NCI-H2081 treated with DMSO at 0.1 percent for 48 hours (cell line): ENCODE data around the gene MYOF.
"Not testable (repeated sequence)": the region's sequence is repeated elsewhere in the genome, so short reads cannot be mapped to it uniquely, and the experiment has no call there.

Source experiments
- DNase-seq: peaks from one replicate; lab custom pipeline; 2025; lab: John Stamatoyannopoulos, UW

MYOF gene

DNA sequence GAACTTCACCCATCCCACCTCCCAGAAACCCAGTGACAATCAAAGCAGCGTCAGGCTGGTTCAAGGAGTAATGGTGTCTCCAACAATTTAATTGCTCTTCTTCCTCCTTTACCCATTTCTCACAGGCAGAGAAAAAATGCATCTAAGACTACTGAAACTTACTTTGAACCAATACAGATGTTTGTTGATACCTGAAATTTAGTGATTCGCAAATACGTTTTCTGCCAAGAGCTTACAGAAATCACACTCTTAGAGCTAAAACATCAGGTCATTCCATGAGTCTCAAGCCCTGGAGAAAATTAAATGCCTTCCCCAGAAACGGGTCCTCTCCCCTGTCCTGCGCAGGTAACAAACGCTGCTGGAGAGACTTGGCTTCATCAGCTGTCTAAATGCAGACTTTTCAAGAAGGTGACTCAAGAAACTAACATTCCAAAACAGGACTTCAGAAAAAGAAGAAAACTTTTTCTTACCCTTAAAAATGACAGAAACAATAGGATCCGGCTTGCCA, 443 bp downstream of the MYOF start:
- no peak for DNase-seq

DNA sequence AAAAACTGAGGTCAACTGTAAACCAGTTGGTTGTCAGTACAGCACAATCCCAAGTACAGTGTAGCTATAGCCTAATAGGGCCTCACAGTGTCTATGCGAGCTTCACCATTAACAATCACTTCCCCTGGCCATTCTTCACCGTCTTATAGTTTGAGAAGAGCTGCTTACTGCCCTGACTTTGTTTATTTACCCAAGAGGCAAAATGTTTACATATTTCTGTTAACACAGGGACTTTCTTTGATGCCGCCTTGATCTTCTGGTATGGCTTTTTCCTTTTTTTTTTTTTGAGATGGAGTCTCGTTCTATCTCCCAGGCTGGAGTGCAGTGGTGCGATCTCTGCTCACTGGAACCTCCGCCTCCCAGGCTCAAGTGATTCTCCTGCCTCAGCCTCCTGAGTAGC, 3.3 kb downstream of the MYOF start:
- DNase-seq: no peak

DNA sequence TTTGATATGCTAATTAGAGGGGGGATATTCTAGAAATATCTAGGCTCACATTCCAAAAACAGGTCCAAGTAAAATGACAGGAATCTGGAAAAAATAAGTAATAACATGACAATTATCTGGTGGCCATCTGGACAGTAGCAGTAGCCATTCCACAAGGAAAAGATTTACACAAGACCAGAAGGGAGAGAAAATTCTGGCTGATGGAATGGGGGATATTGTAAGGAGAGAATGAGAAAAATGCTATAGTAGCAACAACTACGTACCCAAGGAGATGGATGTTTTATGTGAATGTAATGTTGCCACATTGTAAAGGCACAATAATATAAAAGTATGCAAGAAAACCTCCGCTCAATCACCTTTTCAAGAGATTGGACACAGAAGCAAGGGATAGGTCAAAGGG, 5.4 kb downstream of the MYOF start:
- DNase-seq: no peak

DNA sequence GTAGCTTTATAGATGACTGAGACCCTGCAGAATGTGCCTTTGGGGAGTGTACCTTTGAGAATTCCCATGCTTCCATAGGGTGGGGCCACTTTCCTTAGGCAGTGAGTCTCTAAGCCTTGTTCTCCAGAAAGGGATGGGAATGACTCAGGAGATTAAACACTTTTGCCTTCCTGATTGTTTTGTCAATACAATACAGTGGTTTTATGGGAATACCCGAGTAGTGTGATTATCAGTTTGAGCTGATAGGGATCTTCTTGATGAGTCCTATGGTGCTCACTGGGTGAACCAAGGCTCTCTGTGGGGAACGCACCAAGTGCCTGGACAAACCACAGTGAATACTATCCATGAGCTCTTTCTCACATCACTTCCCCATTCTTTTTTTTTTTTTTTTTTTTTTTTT, 6.3 kb downstream of the MYOF start:
- DNase-seq: no peak

DNA sequence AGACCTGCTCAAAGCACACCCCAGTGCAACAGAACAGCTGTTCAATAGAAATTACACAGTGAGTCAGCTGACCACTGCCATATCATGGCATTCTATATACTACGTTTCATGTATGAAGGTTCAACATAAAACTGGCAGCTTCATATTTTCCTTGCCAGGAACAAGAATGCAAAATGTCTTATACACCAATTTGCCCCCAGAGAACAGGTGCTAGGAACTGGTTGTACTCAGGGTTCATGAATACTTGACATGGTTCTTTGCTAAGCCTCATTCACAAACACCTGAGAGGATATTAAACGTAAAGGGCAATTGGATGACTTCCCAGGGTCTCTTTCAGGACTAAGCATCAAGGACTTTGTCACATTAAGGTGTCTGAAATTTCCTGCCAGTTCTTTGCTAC, 6.9 kb downstream of the MYOF start:
- DNase-seq: no peak

DNA sequence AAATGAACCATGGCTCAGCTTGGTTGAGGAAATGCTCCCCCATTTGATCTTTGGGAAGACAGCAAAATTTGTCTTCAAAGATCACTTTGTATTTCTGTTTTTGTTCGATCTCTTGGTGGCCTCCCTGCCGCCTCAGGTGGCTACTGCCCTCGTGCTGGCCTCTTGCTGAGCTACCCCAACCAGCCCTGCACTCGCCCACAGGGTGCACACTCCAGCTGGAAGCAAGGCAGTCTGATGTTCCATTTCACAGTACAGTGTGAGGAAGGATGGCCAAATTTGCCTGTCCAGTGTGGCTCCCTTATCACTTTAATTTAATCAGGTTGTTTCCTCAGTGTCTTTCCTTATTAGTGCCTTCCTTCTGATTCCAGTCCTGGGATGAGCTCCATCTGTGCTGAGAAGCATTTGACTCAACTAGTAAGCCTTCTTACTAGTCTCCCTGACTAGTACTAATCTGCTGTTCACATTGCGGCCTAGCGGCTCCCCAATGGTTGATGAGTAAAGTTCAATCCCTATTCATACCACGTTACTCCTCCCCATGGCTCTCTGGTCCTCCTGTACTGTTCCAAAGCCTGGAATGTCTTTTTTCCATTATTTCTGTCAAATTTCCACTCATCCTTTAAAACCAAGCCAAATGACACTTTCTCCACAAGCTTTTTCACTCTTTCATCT, 8.2 kb downstream of the MYOF start:
- DNase-seq: no peak

DNA sequence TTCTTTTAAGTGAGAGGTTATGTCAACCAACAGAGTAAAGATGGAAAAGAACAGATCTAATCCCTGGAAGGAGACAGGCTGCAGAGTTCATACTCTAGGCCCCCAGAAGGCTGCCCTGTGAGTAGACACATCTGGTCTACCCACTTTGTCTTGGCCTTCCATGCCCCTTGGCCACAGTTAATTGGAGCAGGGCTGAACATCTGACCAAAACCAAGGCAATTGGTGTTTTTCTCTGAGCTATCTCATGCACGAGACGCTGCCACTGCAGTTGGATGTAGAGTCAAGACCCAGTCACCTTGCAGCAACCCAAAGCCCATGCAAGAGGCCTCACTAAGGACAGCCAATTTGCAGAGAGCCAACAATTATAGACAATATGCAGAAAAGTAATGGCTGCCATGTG, 9.0 kb downstream of the MYOF start:
- DNase-seq: no peak

DNA sequence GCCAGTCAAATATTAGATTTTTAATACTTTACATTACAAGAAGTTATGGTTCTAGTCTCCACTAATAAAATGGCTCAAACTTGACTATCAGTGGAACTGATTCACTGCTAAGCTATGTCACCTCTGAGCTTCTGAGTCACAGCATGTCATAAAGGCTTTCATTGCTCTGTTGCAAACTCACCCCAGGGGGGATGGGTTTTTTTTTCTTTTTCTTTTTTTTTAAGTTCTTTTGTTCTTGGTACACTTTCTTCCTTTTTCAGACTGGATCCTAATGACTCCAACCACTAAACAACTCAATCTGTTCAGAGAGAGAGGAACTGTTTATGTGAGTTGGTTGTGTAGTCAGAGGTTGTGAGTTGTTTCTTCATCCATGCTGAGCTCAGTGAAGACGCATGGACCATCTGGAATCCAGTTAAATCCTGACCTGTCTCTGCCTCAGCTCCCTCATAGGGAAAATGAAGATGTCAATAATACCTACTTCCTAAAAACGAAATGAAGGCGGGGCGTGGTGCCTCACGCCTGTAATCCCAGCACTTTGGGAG, 11.0 kb downstream of the MYOF start:
- DNase-seq: no peak

DNA sequence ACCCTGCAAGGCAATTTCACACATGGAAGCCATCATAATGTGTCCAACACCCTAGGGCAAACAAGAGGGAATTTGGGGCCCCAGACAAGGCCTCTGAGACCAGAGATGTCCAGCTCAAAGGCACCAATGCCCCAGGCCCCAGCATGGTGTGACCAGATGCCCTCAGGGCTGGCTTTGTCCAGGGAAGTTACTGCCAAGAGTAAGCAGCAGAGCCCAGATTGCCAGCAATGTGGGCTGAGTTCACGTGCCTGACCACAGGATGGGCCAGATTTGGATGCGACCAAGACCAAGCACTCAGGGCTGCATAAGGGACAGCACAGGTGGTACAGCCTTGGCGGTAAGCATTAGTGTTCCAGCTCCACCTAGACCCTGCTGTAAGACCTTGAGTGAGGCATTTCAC, 12.7 kb downstream of the MYOF start:
- no peak for DNase-seq

DNA sequence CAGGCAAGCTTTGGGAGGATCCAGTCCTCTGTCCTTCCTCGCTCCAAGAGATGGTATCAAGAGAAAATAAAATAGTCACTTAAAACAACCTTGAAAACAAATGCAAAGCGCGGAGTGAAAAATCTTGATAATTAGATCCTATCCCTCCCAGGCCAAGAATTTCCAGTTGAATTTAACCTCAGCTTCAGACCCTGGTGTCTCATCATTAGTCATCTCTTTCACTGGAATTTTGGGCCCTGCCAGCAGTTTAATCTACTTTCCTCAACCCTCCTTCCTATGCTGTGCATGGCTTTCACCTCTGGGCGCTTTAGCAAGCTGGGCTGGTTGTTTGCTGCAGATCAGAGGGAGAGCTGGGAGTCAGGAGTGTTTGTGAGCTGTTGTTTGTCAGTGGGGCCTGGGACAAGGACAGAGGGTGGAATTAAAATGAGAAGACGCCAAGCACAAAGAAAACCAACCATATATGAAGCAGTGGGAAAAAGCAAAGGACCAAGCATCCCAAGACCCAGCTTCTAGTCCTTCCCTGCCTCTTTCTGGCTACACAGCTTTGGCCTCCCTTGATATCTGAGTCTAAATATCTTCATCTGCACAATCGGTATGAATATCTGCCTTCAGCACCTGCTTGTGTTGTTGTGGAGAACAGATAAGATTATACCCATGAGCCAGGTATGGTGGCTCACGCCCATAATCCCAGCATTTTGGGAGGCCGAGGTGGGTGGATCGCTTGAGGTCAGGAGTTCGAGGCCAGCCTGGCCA, 13.5 kb downstream of the MYOF start:
- no peak for DNase-seq

DNA sequence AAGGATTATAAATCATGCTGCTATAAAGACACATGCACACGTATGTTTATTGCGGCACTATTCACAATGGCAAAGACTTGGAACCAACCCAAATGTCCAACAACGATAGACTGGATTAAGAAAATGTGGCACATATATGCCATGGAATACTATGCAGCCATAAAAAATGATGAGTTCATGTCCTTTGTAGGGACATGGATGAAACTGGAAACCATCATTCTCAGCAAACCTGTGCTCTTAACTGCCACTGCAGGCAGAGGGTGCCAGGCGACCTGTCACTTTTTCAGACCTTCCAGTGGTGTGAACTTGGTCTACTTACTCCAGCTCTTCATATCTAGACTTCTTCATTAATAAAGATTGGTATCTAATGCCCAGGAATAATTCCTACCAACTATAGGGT, 14.5 kb downstream of the MYOF start:
- not testable (repeated sequence) for DNase-seq

DNA sequence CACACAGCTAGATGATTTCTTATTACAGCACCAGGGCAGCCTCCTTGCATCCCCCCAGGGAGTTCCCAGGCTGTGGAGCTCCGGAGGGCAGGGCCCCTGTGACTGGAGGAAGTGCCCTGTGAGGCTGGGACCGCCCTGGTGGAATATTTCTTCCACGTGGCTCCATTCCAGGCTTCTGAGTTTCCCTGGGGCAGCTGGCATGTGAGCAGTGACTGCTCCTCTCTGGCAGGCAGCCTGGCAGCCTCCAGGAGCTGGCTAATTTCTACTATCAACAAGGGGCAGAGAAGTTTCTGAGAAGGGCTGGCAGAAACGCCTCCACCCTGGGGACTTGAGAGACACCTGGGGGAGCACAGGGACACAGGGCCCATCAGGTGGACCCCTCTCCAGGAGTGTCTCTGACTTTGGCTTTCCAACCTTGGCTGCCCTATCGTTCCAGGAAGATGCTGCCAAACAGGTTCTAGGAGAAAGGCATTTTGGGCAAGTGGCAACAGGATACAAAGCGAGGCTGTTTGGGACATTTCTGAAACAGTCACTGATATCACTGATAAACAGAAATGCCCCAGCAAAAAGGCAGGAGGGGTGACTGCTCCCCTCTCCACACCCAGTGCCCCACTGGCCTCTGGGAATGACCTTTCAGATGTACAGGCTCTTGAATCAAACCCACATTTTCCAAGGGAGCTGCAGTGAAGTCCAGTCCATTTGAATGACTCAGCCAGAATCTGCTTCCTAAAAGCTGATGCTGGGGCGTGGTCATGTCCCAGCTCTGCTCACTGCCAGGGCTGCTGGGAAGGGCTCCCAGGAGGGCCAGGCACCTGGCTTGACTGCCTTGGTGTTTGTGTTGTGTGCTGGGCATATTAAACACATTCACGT, 16.1 kb downstream of the MYOF start:
- DNase-seq: no peak

DNA sequence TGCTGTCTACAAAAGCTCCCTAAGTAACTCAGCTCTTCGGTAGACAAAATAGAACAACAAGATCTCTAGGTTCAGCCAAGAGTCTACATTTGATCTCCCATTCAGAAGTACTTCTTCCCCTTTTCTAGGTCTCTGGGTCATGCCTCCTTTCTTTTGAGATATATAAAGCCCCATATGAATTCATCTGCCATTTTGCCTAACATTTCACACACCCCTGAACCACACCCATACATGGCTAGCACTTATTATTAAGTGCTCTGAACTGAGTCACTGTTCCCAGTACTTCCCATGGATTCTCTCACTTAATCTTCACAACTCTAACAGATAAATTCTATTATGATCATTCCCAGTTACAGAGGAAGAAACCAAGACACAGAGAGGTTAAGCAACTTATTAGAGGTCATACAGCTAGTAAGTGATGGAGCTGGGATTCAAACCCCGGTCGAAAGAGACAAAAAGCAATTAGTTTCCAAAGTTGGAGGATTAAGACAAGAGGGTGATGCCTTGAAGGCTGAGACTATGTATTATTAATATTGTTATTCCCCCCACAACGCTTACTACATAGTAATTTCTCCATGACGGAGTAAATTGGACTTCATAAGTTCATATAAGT, 17.3 kb downstream of the MYOF start:
- DNase-seq: no peak

DNA sequence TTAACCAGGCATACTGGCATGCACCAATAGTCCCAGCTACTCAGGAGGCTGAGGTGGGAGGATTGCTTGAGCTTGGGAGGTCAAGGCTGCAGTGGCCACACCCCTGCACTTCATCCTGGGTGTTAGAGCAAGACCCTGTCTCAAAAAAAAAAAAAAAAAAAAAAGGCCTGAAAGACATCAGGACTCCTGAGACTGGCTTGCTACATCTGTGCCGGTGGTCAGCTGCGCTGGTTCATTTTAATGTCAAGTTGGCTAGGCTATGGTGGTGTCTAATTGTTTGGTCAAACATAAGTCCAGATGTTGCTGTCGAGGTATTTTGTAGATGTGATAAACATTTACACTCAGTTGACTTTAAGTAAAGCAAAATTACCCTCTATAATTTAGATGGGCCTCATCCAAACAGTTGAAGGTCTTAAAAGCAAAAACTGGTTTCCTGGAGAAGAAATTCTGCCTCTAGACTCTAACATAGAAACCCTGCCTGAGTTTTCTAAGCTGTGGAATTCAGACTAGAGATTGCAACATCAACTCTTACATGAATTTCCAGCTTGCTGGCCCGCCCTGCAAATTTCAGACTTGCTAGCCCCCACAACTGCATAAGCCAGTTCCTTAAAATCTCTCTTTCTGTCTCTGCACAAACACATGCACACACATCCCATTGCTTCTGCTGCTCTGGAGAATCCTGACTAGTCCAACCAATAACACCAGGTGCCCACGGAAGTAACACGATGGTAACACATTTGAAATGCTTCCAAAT, 18.2 kb downstream of the MYOF start:
- no peak for DNase-seq

DNA sequence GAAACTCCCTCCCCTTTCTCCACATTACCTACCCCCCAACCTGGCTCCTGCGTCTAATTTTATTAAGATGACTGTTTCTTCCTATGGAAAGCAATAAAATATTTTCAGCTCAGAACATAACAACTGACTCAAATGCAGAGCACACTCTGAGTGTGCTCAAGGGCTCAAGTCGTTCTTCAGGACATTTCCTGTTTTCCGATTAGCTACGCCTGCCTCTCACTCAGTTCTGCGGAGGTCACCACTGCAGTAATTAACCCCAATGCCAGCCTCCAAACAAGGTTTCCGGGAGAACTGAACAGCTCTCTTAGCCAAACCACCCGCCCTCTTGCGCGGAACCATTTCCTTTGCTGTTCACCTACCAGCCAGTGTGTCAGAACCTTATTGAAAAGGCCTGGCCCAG, 19.3 kb downstream of the MYOF start:
- no peak for DNase-seq

DNA sequence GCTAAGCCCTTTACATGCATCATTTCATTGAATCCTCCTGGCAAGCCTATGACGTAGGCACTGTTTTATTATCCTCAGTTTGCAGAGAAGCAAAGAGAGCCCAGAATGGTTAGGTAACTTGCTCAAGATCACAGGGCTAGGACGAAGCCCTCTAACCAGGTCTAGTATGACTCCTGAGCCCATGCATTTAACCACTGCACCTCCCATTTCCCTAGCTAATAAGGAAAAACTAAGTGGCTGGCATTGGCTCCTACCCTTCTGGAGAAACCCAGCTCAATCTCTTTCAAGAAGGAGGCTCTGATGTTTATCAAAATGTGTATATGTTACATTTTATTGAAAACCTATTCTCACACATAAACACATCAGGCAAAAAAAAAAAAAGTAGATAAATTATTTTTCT, 19.8 kb downstream of the MYOF start:
- no peak for DNase-seq

DNA sequence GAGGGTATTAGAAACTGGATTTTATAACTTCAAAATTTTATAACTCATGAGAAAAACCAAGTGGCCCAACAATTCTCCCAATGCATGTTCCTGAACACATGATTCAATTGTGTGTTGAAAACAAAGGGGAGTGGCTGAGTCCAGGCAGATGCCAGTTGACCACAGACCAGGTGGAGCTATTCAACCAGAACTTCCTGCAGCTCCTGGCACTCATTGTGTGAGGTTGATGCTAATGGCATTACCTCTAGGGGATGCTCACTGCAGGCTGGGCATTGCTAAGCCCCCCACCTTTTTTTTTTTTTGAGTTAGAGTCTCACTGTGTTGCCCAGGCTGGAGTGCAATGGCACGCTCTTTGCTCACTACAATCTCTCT, 20.3 kb downstream of the MYOF start:
- DNase-seq: no peak

DNA sequence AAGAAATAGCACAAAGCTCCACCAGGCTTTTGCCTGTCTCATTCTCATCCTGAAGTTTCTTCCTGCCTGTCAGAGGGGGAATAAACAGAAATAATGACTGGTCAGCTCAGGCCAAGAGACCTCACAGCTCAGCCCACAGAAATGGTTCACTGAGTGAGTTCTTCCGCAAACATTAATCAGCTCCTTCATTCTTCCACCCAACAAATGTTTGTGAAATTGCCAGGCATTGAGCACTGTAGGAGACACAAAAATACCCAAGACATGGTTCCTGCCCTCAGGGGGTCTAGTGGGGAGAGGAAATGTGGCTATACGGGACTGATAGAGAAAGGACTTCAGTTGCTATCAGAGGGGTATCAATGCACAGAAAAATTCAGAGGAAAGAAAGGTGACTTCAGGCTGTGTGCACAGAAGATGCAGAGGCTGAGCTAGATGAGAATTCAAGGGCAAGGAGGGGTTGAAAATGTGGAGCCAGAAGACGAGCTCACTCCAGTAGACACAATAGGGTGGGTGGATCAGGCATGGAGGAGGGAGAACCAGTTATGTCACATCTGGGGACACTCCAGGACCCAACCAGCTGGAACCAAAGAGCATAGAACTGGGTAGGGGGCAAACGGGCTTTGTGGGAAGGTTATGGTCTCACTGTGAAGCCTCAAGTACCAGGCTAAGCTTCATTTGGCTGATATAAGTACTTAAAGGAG, 20.9 kb downstream of the MYOF start:
- DNase-seq: no peak

DNA sequence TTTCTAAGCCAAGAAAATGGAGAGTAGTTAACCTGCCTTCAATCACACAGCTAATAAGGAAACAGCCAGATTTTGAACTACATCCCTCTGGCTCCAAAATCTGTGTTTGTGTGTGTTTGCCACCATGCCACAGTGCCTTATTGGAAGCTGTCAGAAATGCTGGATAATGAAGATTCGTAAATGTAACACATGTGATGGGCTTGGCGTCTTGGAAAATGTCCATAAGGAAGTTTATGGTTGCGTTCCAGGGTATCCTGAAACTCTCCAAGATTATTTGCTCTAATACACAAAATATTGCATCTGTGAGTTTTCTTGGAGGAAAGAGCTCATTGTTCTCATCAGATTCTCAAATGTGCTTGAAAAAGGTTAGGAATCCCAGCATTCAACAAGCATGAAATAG, 22.7 kb downstream of the MYOF start:
- DNase-seq: no peak

DNA sequence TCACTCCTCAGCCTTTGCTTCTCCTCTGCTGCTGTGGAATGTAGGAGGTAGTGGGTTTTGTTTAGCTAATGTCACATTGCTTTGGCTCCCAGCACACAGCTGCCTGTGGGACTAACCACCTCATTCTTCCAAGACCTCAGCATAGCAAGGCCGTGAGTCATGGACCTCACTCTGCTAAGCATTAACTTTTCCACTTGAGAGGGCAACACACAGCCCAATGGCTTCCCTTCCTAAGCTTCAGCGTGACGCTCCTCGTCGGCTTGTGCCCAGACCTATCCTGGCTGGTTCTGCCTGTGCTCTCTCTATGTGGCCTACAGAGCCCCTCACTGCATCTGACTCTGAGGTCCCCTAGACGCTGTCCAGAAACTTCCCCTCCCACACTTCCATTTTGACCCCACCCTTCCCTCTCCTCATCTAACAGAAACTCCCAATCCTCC, 23.3 kb downstream of the MYOF start:
- DNase-seq: no peak

DNA sequence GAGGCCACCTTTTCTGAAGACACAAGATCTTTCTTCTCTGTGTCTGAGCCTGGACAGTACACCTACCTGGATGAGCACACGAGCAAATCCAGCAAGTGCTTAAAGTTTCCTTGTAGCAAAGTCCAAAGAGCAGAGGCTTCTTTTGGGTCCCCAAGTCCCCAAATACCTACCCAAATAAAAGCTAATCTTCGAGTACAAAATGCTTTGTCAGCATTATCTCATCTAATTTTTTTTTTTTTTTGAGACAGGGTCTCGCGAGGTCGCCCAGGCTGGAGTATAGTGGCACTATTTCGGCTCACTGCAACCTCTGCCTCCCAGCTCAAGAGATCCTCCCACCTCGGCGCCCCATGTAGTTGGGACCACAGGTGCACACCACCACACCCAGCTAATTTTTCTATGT, 24.6 kb downstream of the MYOF start:
- DNase-seq: no peak
